GM12865 (cell line): ENCODE results near the gene ZSCAN2.
"Not testable (repeated sequence)": the region's sequence is repeated elsewhere in the genome, so short reads cannot be mapped to it uniquely, and the experiment has no call there.

Experiments
- DNase-seq: peaks from one replicate; pipeline ENCODE4 v3.0.0; 2010; ENCODE audit warnings: low read depth
- H3K4me3 ChIP-seq: 2 replicates; pipeline ENCODE4 v1.5.1; 2011; ENCODE audit warnings: mild to moderate bottlenecking, low read depth, low read length, control low read depth
- CTCF ChIP-seq: IDR thresholded peaks from 2 replicates; pipeline ENCODE4 v1.5.1; 2011; ENCODE audit warnings: low read length, control low read depth, low read depth, inconsistent platforms; ENCODE audit not compliant: insufficient read depth; ENCODE audit errors: missing control alignments

The ZSCAN2 gene

GRCh38 chr15:84600687-84601554 lies at the start of gene ZSCAN2:
TSS of gene ZSCAN2 (plus strand) at chr15:84601009. CDS start at chr15:84603928, 2,919 bp downstream.
- peak; percentile 95 for DNase-seq
- TF ChIP-seq CTCF, result no peak
- H3K4me3 ChIP-seq, result peak within 1 kb of the TSS; percentile 77

- not testable (repeated sequence) for H3K4me3 ChIP-seq, DNase-seq
Observed at GRCh38 chr15:84551624-84552023, 49.2 kb upstream of the ZSCAN2 start.

GRCh38 chr15:84552896-84553295 lies 47.9 kb upstream of the ZSCAN2 start:
- no peak for DNase-seq
- H3K4me3 ChIP-seq, result no peak overlapping the region
- no peak for TF ChIP-seq CTCF

GRCh38 chr15:84556690-84557089 lies 44.1 kb upstream of the ZSCAN2 start:
- not testable (repeated sequence) for DNase-seq, H3K4me3 ChIP-seq

GRCh38 chr15:84568021-84568420 lies 32.8 kb upstream of the ZSCAN2 start:
- DNase-seq, result not testable (repeated sequence)

GRCh38 chr15:84570164-84570735 lies 30.6 kb upstream of the ZSCAN2 start:
- no peak for TF ChIP-seq CTCF
- H3K4me3 ChIP-seq, result peak overlapping the region; percentile 72
- DNase-seq, result peak; percentile 36

More at GRCh38 chr15:84568021-84568420, 32.8 kb upstream of the ZSCAN2 start:
- H3K4me3 ChIP-seq, result not testable (repeated sequence)

GRCh38 chr15:84572231-84572630 lies 28.6 kb upstream of the ZSCAN2 start:
- H3K4me3 ChIP-seq, result no peak overlapping the region
- TF ChIP-seq CTCF, result no peak
- no peak for DNase-seq

- no peak overlapping the region for H3K4me3 ChIP-seq
- no peak for DNase-seq
- TF ChIP-seq CTCF, result no peak
Observed at GRCh38 chr15:84575493-84575892, 25.3 kb upstream of the ZSCAN2 start.

GRCh38 chr15:84577891-84578290 lies 22.9 kb upstream of the ZSCAN2 start:
- not testable (repeated sequence) for H3K4me3 ChIP-seq, DNase-seq

GRCh38 chr15:84579261-84579721 lies 21.5 kb upstream of the ZSCAN2 start:
- not testable (repeated sequence) for H3K4me3 ChIP-seq, DNase-seq

GRCh38 chr15:84581676-84582428 lies 19.0 kb upstream of the ZSCAN2 start:
- not testable (repeated sequence) for DNase-seq, H3K4me3 ChIP-seq
